Astrocyte (in vitro differentiated cells and primary cell): ENCODE data around the gene SLC13A5. TPM values are rescaled to one million over a fixed set of nuclear protein-coding genes. Genes with fewer than 3 reads are reported as not detected.

ENCODE experiments used
- DNase-seq: peaks from one replicate; pipeline ENCODE4 v3.0.0-alpha.2; 2010; ENCODE audit warnings: low read depth
- FAIRE-seq: peaks from 2 replicates; lab custom pipeline; 2011; peaks lifted over from hg19 to GRCh38; lab: Jason Lieb, UNC
- H2AFZ ChIP-seq: 2 replicates; pipeline ENCODE4 v1.6.0; 2012; ENCODE audit warnings: low read depth, low read length, inconsistent platforms
- H3K27ac ChIP-seq: 2 replicates; pipeline ENCODE4 v1.5.1; 2011; ENCODE audit warnings: low read depth, low read length, inconsistent platforms
- H3K27me3 ChIP-seq: 2 replicates; pipeline ENCODE4 v1.6.0; 2011; ENCODE audit warnings: low read length, inconsistent platforms; ENCODE audit not compliant: insufficient read depth
- H3K36me3 ChIP-seq: 2 replicates; pipeline ENCODE4 v1.5.1; 2011; ENCODE audit warnings: low read length, inconsistent platforms; ENCODE audit not compliant: insufficient read depth
- H3K4me1 ChIP-seq: 2 replicates; pipeline ENCODE4 v1.5.1; 2011; ENCODE audit warnings: low read length, inconsistent platforms; ENCODE audit not compliant: insufficient read depth
- H3K4me2 ChIP-seq: 2 replicates; pipeline ENCODE4 v1.6.0; 2012; ENCODE audit warnings: low read length, inconsistent platforms
- H3K4me3 ChIP-seq: 2 replicates; pipeline ENCODE4 v1.5.1; 2011; ENCODE audit warnings: low read depth, mild to moderate bottlenecking, low read length, inconsistent platforms; ENCODE audit not compliant: insufficient read depth
- H3K79me2 ChIP-seq: 2 replicates; pipeline ENCODE4 v1.6.0; 2012; ENCODE audit warnings: mild to moderate bottlenecking, low read length, inconsistent platforms; ENCODE audit not compliant: insufficient read depth
- H3K9ac ChIP-seq: 2 replicates; pipeline ENCODE4 v1.6.0; 2012; ENCODE audit warnings: mild to moderate bottlenecking, low read length, inconsistent platforms
- H3K9me3 ChIP-seq: 2 replicates; pipeline ENCODE4 v1.5.1; 2012; ENCODE audit warnings: low read depth, mild to moderate bottlenecking, low read length, inconsistent platforms; ENCODE audit not compliant: insufficient read depth
- H4K20me1 ChIP-seq: 2 replicates; pipeline ENCODE4 v1.6.0; 2012; ENCODE audit warnings: low read length, inconsistent platforms; ENCODE audit not compliant: insufficient read depth
- H3K27ac Mint-ChIP-seq: one replicate; pipeline ENCODE4 v1.8.0; 2021; ENCODE audit warnings: mild to moderate bottlenecking, mixed read lengths; ENCODE audit not compliant: unreplicated experiment
- H3K27me3 Mint-ChIP-seq: one replicate; pipeline ENCODE4 v1.8.0; 2021; ENCODE audit warnings: low read depth, mixed read lengths; ENCODE audit not compliant: unreplicated experiment
- H3K36me3 Mint-ChIP-seq: one replicate; pipeline ENCODE4 v1.8.0; 2021; ENCODE audit warnings: low read depth, mixed read lengths; ENCODE audit not compliant: unreplicated experiment
- H3K4me1 Mint-ChIP-seq: one replicate; pipeline ENCODE4 v1.8.0; 2021; ENCODE audit warnings: low read depth, mixed read lengths; ENCODE audit not compliant: unreplicated experiment
- H3K4me3 Mint-ChIP-seq: one replicate; pipeline ENCODE4 v1.8.0; 2021; ENCODE audit warnings: mild to moderate bottlenecking, moderate library complexity, mixed read lengths; ENCODE audit not compliant: unreplicated experiment
- H3K9me3 Mint-ChIP-seq: one replicate; pipeline ENCODE4 v1.8.0; 2021; ENCODE audit warnings: mild to moderate bottlenecking, mixed read lengths; ENCODE audit not compliant: unreplicated experiment
- CTCF ChIP-seq: IDR thresholded peaks from 2 replicates; pipeline ENCODE4 v1.5.1; 2011; ENCODE audit warnings: low read depth, mild to moderate bottlenecking, inconsistent platforms, low read length, moderate library complexity; ENCODE audit not compliant: insufficient read depth
- EZH2 ChIP-seq: IDR thresholded peaks from 2 replicates; pipeline ENCODE4 v1.6.1; 2012; ENCODE audit warnings: mild to moderate bottlenecking, low read length, inconsistent platforms; ENCODE audit not compliant: insufficient read depth
- total RNA-seq: library from RNA; stranded (reverse); gene quantifications from 2 replicates; pipeline ENCODE4 v1.2.1, GENCODE V29; 2021

SLC13A5 gene
- total RNA-seq, 1 donor from 2014 or later = 6.9 TPM

- TF ChIP-seq EZH2 = no peak
- no peak for TF ChIP-seq CTCF
- Histone ChIP-seq H3K36me3 (peaks cover 12% of the 10 kb centered on the region), H3K79me2 (peaks cover 55% of the 10 kb centered on the region), H3K4me2 (peak within 1 kb of the TSS; percentile 96), H2AFZ (peak within 1 kb of the TSS; percentile 74), H3K27me3 (no peaks in the 10 kb centered on the region), H4K20me1 (peaks cover 77% of the 10 kb centered on the region), H3K9ac (peak within 1 kb of the TSS; percentile 81), H3K27ac (peak within 1 kb of the TSS; percentile 76), H3K4me1 (peaks cover 28% of the 10 kb centered on the region), H3K9me3 (no peaks in the 10 kb centered on the region), H3K4me3 (peak within 1 kb of the TSS; percentile 78)
- no peak for FAIRE-seq
- Mint-ChIP-seq H3K27me3 (no peaks in the 10 kb centered on the region), H3K27ac (peak within 1 kb of the TSS; percentile 99), H3K9me3 (no peaks in the 10 kb centered on the region), H3K4me1 (peaks cover 26% of the 10 kb centered on the region), H3K36me3 (peaks cover 9% of the 10 kb centered on the region), H3K4me3 (peak within 1 kb of the TSS; percentile 97)
- DNase-seq = peak; percentile 87
Observed at GRCh38 chr17:6640536-6641246, 72.5 kb downstream of the SLC13A5 start, which contains the start of the genes KIAA0753 and TXNDC17. Gene KIAA0753, minus strand, starts transcription at chr17:6640711. Its CDS starts 5,608 bp downstream, at chr17:6635103. Gene TXNDC17, plus strand, starts transcription at chr17:6641060. Its CDS starts 23 bp downstream, at chr17:6641083.

- Histone ChIP-seq H3K27me3 (no peaks in the 10 kb centered on the region), H3K4me2 (peak overlapping the region; percentile 96), H2AFZ (peak overlapping the region; percentile 74), H3K9me3 (no peaks in the 10 kb centered on the region), H4K20me1 (peaks cover 74% of the 10 kb centered on the region), H3K27ac (peak overlapping the region; percentile 76), H3K4me1 (peaks cover 28% of the 10 kb centered on the region), H3K36me3 (peaks cover 12% of the 10 kb centered on the region), H3K79me2 (peaks cover 53% of the 10 kb centered on the region), H3K4me3 (peak overlapping the region; percentile 78), H3K9ac (peak overlapping the region; percentile 81)
- Mint-ChIP-seq H3K27ac (peak overlapping the region; percentile 85), H3K36me3 (peaks cover 9% of the 10 kb centered on the region), H3K4me3 (peak overlapping the region; percentile 97), H3K4me1 (peaks cover 24% of the 10 kb centered on the region), H3K9me3 (no peaks in the 10 kb centered on the region), H3K27me3 (no peaks in the 10 kb centered on the region)
- DNase-seq (peak; percentile 46), FAIRE-seq (no peak)
- no peak for TF ChIP-seq EZH2
- no peak for TF ChIP-seq CTCF
Observed at GRCh38 chr17:6639586-6640535, 73.3 kb downstream of the SLC13A5 start.
